Astrocyte of the spinal cord (primary cell): ENCODE measurements around the gene DDX41.
"Not testable (repeated sequence)": the region's sequence is repeated elsewhere in the genome, so short reads cannot be mapped to it uniquely, and the experiment has no call there.

Experiments
- DNase-seq: peaks from one replicate; pipeline ENCODE4 v3.0.0; 2011; ENCODE audit warnings: low read depth, low spot score
- H3K4me3 ChIP-seq: 2 replicates; pipeline ENCODE4 v1.5.1; 2011; ENCODE audit warnings: low read depth, mild to moderate bottlenecking, low read length, moderate library complexity
- in situ Hi-C: cut with HindIII; loops from 2 replicates; pipeline ENCODE4 v1.10.0; 2017; ENCODE audit warnings: low sequenced_read_pairs
- TF ChIP-seq, protein P1 (sequence below): IDR thresholded peaks from 2 replicates; pipeline ENCODE4 v1.5.1; 2012; ENCODE audit warnings: low read depth, mild to moderate bottlenecking, low read length, inconsistent platforms

The DDX41 gene

DNA sequence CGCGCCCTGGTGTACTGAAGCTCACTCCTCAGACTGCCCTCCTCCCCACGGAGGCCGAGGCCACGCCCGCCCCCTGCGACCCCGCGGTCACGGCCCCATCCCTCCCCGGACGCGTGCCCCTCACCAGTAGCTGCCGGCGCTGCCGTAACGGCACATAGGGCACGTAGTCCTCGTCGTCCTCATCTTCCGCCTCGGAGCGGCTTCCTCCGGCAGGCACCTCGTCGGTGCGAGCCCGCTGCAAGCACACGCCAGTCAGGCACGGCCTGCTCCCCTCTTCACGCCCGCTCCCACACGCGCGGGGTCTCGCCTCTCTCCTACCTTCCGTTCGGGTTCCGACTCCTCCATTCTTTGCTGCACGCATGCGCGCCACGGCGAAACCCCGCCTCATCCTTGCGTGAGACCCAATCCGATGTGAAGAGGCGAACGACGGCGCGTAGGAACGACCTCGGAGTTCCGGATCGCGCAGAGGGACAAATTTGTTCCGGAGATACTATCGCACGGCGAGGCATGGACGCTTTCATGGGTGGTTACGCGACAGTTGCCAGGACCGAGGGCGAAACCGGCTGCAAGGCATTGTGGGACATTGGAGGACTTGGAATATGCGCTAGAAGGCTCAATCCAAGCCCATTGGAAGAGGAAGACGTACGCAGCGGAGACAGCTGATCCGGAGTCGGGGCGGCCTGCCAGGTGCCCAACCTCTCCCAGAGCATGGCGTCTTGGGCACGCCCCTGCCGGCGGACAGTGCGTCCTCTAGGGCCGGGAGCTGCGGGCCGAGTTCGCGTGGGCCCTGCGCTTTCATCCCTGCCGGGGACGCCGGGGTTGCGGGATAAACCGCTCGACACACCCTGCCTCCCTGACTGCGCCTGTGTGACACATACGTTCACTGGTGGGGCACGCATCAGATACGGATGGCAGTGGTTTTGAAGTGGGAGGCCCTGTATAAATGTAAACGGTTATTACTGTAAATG, at the start of gene DDX41:
DDX41 (minus strand) TSS at position 361 of the 968 bp plus-strand sequence; CDS start at position 345, 16 bp downstream.
- in situ Hi-C loops: no loop called here
- TF ChIP-seq, protein P1, sequence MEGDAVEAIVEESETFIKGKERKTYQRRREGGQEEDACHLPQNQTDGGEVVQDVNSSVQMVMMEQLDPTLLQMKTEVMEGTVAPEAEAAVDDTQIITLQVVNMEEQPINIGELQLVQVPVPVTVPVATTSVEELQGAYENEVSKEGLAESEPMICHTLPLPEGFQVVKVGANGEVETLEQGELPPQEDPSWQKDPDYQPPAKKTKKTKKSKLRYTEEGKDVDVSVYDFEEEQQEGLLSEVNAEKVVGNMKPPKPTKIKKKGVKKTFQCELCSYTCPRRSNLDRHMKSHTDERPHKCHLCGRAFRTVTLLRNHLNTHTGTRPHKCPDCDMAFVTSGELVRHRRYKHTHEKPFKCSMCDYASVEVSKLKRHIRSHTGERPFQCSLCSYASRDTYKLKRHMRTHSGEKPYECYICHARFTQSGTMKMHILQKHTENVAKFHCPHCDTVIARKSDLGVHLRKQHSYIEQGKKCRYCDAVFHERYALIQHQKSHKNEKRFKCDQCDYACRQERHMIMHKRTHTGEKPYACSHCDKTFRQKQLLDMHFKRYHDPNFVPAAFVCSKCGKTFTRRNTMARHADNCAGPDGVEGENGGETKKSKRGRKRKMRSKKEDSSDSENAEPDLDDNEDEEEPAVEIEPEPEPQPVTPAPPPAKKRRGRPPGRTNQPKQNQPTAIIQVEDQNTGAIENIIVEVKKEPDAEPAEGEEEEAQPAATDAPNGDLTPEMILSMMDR: no peak
- peak within 1 kb of the TSS; percentile 88 for H3K4me3 ChIP-seq
- peak; percentile 99 for DNase-seq

DNA sequence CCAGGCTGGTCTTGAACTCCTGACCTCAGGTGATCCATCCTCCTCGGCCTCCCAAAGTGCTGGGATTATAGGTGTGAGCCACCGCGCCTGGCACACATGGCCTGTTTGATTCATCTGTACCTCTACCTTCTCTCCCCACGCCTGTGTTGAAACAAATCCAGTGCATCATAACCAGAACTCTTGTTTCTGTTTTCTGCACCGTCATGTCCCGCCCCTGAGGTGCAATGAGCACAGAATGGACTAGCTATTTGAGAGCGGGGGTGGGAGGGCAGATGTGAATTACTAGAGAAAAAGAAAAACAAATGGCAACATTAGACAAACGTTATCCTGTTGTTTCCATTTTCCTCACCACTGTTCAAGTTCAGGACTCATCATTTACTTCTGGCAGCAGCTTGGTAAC, 48.3 kb upstream of the DDX41 start:
- in situ Hi-C loops: no loop called here
- TF ChIP-seq, protein P1: no peak
- H3K4me3 ChIP-seq: no peak overlapping the region
- no peak for DNase-seq

DNA sequence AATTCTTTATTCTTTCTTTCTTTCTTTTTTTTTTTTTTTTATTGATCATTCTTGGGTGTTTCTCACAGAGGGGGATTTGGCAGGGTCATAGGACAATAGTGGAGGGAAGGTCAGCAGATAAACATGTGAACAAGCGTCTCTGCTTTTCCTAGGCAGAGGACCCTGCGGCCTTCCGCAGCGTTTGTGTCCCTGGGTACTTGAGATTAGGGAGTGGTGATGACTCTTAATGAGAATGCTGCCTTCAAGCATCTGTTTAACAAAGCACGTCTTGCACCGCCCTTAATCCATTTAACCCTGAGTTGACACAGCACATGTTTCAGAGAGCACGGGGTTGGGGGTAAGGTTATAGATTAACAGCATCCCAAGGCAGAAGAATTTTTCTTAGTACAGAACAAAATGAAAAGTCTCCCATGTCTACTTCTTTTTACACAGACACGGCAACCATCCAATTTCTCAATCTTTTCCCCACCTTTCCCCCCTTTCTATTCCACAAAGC, 42.7 kb upstream of the DDX41 start:
- in situ Hi-C loops, DNase-seq, H3K4me3 ChIP-seq: not testable (repeated sequence)

DNA sequence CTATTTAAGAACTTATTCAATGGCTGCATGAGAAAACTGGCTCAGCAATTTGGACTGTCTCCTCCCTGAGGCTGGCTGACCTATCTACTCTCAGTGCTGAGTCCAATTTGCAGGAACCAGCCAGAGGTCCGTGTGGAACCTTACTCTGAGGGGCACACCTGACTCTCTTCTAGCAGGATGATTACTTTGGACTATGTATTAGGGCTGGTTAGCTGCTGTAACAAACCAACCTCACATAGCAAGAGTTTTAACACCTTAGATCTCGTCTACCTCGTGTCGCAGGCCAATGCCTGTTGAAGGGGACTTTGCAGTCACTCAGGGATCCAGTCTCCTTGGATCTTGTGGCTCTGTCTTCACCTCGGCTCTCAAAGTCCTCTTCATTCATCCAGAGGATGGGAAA, 41.0 kb upstream of the DDX41 start:
- TF ChIP-seq, protein P1: no peak
- no peak overlapping the region for H3K4me3 ChIP-seq
- DNase-seq: no peak
- in situ Hi-C loops: no loop called here

DNA sequence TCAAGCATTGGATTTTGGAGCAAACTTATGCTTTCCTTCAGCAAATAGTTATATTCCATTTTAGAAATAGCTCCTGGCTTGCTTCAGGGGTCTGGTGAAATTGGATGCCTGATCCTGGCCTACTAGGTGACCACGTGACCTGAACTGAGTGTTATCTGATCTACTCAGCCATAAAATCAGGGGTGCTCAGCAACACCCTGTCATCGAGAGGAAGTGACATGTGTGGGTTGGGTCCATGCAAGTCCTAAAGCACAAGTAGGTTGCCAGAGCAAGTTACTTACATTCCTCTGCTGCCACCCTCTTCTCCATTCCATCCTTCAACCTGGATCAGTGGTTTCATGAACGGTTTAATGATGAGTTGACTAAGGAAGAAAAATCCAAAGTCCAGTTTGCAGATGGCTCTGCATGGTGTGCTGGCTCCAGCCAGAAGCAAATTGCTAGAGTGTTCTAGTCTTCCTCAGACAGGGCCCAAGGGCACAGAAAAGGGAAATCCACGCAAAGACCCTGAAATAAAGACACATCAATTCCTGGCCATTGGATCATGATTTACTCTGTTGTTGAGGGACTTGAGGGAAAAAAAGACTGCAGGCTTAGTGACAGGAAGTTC, 40.4 kb upstream of the DDX41 start:
- H3K4me3 ChIP-seq: no peak overlapping the region
- TF ChIP-seq, protein P1: no peak
- no peak for DNase-seq
- in situ Hi-C loops: no loop called here

DNA sequence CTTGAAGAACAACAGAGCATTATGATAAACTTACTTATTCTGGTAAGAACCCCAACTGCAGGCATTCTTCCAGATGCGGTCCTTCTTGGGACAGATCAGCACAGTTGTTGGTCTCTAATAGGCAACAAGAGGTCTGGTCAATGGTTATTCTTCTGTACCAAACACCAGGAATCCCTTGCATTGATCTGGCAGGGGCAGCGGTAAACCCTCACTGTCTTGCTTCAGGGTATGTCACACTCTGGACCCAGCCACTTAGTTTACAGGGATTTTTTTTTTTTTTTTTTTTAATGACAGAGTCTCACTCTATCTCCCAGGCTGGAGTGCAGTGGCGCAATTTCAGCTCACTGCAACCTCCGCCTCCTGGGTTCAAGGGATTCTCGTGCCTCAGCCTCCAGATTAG, 38.9 kb upstream of the DDX41 start:
- H3K4me3 ChIP-seq: no peak overlapping the region
- no peak for DNase-seq
- in situ Hi-C loops: no loop called here
- TF ChIP-seq, protein P1: no peak

DNA sequence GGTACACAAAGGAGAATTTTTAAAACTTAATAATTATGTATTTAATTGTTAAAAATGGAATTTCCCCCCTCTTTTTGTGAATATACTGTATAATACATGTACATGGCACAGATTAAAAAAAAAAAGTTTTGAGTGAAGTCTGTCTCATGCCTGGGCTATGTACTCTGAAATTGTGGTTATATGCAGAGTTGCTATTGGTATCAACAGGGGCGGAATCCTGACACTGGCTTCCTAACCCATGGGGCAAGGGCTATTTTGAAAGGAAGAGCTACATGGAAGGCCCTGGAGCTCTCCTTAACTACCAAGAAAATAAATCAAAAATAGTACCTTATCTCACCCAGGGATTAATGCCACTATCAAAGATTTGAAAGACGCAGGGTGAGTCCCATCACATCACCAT, 38.5 kb upstream of the DDX41 start:
- TF ChIP-seq, protein P1: no peak
- peak overlapping the region; percentile 61 for H3K4me3 ChIP-seq
- no peak for DNase-seq
- in situ Hi-C loops: no loop called here
